ENCODE data around the gene TIMM9.
"Not testable (repeated sequence)": the region's sequence is repeated elsewhere in the genome, so short reads cannot be mapped to it uniquely, and the experiment has no call there.

Gene TIMM9

DNA sequence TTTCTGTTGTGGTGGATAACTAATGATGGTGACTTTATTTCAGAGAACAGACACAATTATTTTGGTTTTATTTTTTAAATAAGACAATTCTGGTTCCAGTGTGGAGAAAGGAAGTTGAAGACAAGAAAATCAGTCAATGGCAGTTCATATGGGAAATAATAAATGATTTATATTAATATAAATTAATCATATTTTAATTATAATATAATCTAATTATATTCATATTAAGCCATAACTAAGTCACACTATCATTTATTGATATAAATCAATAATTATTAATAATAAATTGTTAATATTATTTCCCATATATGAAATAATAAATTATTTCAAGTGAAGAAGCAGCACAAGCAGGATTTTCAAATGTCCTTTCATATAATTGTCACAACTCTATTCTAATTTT, 28.8 kb downstream of the TIMM9 start:
- DNase-seq (ENCODE audit: low spot score), result no peak

DNA sequence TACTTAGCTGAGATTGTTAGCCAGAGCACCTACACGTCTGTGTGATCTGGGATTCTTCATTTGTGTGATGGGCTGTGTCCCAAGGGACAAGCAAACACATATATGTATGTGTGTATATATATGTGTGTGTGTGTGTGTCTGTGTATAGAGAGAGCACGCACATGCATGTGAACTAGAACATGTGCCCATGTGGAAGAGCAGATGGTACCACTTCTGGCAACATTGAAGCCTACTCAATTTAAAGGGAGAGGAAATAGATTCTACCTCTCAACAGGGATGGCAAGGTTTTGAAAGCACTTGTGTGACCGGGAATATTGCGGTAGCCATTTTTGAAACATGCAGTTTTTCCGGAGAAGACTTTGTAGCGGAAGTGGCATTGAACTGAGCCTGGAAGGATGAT, 30.2 kb downstream of the TIMM9 start:
- DNase-seq (ENCODE audit: low spot score), result no peak

DNA sequence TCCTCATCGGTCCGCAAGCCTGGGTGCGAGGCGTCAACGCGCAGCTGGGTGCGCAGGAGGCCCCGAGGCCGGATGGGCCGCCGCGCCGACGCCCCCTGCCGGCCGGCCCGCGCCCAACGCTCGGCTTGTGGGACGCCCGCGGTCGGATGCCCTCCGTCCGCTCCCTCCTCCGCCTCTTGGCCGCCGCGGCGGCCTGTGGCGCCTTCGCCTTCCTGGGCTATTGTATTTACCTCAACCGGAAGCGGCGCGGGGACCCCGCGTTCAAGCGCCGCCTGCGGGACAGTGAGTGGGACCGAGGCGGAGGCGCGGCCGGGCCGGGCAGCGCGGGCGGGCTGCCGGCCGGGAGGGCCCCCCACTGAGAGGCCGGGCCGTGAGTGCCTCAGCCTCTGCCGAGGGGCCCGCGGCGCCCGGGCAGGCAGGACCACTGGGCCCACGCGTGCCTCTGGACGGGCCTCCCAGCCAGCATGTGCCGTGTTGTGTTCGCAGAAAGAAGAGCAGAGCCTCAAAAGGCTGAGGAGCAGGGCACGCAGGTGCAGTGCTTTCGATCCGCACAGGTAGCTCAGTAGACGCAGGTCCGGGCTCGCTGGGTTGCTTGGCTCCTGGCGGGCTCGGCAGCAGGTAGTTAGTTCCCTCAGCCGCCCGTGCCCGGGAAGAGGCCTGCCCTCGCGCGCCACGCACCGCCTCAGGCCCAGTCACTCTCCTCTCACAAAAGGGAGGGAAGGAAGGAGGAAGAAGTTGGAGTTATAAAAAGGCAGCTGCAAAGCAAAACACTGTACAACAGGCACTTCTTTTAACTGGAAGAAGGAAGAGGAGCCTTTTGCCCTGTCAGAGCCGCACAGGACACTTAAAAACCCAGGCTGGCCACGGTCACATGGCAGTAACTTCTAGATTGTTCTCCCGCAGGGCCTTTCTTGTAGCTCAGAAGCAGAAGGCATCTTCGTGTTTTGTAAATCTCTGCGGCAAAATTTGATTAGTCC, 31.2 kb downstream of the TIMM9 start, which contains the start of gene TOMM20L:
Gene TOMM20L, plus strand, starts transcription at position 119 of the 977 bp plus-strand sequence. Its CDS starts 28 bp downstream, at position 147.
- DNase-seq (ENCODE audit: low spot score), result peak; percentile 80

DNA sequence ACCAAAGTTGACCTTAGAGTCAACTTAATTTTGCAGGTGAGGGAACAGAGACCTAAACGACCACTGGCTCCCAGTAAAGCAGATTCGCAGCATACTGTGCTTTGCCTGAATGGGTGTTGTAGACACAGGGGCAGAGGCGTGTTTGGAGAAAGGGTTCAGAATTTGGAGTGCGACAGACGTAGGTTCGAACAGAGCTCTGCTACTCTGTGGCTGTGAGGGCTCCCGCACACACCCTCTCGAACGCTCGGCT, 31.8 kb downstream of the TIMM9 start:
- DNase-seq (ENCODE audit: low spot score), result no peak

DNA sequence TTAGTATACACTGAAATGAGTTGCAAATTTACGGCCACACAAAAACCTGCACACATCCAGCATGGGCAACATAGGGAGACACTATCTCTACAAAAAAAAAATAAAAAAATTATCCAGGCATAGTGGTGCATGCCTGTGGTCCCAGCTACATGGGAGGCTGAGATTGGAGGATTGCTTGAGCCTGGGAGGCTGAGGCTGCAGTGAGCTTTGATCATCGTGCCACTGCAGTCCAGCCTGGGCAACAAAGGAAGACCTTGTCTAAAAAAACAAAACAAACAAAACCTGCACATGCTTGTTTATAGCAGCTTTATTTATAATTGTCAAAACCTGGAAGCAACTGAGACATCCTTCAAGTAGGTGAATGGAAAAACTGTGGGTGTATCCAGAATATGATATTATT, 36.5 kb downstream of the TIMM9 start:
- DNase-seq (ENCODE audit: low spot score), result no peak

DNA sequence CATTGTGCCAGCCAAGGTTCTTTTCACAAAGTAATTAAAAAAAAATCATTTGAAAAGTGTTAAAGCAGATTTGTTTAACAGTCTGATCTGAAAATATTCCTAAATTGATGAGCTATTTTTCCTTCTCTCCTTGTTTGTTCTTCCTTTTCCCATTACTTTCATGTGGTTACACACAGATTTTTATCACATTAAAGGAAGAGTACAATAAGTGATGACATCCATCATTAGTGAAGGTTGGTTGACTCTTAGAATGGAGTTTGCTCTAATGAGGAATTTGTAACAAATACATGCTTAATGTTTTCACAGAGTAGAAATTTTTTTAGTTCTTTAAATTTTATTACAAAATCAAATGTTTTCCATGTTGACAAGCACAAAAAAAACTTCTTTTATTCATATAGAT, 50.5 kb downstream of the TIMM9 start:
- no peak for DNase-seq (ENCODE audit: low spot score)

DNA sequence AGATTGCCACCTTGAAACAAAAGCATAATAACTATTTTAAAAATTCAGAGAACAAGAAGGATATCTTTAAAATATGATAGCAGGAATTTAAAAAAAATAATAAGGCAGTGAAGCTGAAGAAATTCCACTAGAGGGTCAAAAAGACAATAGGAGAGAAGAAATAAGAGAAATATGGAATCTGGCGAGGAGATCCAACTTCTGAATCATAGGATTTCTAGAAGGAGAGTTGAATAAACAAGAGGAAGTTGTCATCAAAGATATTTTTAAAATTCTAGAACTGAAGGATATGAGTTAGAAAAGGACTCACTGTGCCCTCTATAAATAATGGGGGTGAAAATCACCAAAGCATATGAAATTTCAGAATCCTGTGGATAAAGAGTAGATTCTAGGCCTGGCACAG, 58.4 kb downstream of the TIMM9 start:
- DNase-seq (ENCODE audit: low spot score), result no peak

DNA sequence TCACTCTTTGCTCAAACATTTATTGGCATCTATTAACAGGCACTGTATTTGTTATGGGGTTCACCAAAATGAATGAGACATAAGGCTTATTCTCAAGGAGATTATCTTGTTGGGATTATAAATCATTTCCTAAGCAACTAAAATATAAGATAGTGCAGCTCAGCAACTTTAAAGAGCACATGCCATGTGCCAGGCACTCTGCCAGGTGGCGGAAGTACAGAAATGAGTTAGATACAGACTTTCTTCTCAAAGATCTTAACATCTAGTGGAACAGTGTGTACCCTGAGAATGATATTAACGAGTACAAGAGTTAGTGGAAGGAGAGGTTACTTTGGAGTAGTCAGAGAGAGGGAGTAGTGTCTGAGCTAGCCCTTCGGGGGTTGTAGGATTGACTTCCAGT, 60.0 kb downstream of the TIMM9 start:
- DNase-seq (ENCODE audit: low spot score), result no peak

DNA sequence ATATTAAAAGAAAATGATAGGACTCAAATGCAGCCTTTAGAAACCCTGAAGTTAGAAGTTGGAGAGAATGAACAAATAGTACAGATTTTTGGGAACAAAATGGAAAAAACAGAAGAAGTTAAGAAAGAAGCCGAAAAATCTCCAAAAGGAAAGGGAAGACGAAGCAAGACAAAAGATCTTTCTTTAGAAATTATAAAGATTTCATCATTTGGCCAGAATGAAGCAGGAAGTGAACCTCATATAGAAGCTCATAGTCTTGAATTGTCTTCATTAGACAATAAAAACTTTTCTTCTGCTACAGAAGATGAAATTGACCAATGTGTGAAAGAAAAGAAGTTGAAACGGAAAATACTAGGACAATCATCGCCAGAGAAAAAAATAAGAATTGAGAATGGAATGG, 63.0 kb downstream of the TIMM9 start:
- no peak for DNase-seq (ENCODE audit: low spot score)

DNA sequence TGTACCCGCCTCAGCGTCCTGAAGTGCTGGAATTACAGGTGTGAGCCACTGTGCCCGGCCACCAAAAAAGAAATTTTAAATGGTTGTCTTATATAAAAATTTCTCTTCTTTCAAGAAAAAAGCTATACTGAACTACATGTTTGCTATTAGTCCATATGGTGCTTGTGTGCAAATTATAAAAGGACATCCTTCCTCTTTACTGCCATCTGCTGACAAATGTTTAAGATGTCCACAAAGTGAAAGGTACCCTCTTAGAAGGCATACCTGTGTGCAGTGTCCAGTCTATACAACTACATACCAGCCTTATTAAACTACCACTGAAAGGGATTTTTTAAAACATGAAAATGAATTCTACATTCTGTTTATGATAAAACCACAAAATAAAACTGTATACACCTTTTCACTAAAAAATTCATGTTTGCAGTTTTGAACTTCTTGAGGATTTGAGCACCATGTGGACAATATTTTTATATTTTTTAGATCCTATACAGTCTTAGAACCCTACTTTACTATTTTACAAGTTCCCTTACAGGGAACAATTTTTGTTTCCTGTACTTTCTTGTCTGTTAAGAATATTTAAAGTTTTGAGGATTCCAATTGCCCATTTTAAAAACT, 64.4 kb downstream of the TIMM9 start:
- DNase-seq (ENCODE audit: low spot score), result peak; percentile 59

DNA sequence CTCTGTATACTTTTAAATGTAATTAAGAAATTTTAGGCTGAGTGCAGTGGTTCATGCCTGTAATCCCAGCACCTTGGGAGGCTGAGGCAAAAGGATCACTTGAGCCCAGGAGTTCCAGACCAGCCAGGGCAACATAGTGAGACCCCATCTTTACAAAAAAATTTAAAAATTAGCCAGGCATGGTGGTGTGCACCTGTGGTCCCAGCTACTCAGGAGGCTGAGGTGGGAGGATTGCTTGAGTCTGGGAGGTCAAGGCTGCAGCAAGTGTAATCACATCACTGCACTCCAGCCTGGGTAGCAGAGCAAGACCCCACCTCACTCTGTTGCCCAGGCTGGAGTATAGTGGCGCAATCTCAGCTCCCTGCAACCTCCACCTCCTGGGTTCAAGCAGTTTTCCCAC, 65.1 kb downstream of the TIMM9 start:
- DNase-seq (ENCODE audit: low spot score), result not testable (repeated sequence)
